Measurements from ENCODE around the gene RALGAPB.

RALGAPB gene

DNA sequence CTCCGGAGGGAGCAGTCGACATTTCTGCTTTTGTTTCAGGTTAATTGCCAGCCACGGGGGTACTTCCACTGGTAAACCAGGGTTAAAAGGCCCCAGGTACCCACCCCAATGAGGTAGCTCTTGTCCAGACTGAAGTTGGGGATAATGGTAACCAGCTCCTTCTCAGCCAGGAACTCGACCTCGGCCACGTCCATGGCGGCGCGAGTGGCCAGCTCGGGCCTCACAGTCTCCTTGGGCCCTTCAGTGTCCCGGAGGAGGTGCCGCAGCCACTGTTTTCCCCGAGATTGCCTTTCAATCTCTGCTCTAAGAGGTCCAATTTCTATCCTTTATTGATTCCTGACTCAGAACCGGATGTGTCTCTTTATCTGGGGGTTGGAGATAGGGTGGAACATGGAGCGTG lies 142.6 kb downstream of the RALGAPB start:
- Histone ChIP-seq H3K36me3 (ENCODE audit: low read length) (no peaks in the 10 kb centered on the region), H3F3A (ENCODE audit: insufficient read depth) (no peaks in the 10 kb centered on the region), H3K9me2 (replicated peaks; ENCODE audit: insufficient read depth, low read length) (no peaks in the 10 kb centered on the region), H3K4me3 (ENCODE audit: insufficient read depth, low read length, poor library complexity, severe bottlenecking) (no peak overlapping the region), H2AFZ (ENCODE audit: low read depth, low read length, severe bottlenecking) (no peak overlapping the region), H3K27me3 (ENCODE audit: low read length) (no peaks in the 10 kb centered on the region), H3K9ac (ENCODE audit: low read length) (no peak overlapping the region), H3K4me2 (ENCODE audit: low read depth, low read length, poor library complexity, severe bottlenecking) (no peak overlapping the region), H4K20me1 (ENCODE audit: low read depth, low read length) (no peaks in the 10 kb centered on the region), H3K9me3 (ENCODE audit: insufficient read depth, low read length) (no peaks in the 10 kb centered on the region), H3K27ac (ENCODE audit: low read depth, low read length) (no peak overlapping the region), H3K79me2 (ENCODE audit: insufficient read depth, low read length) (no peaks in the 10 kb centered on the region)
- TF ChIP-seq EZH2phosphoT487 (conservative IDR thresholded peaks at IDR 0.05; ENCODE audit: low read length), result no peak

DNA sequence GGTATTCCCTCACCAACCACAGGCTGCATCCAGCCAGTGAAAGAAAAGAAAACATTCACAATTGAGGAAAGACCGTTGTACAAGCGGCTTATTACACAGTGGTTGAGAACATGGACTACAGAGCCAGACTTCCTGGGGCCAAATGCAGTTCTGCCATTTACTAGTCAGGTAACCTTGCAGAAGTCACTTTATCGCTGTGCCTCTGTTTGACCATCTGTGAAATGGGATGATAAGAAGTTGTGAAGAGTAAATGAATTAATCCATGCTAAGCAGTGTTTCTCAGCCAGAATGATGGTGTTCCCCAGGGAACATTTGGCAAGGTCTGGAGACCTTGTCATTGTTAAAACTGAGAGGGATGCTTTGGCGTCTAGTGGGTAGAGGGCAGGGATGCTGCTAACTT lies 143.8 kb downstream of the RALGAPB start:
- H3K27ac ChIP-seq (ENCODE audit: low read depth, low read length), result no peak overlapping the region
- H3K36me3 ChIP-seq (ENCODE audit: low read length), result no peaks in the 10 kb centered on the region
- TF ChIP-seq, protein P1, sequence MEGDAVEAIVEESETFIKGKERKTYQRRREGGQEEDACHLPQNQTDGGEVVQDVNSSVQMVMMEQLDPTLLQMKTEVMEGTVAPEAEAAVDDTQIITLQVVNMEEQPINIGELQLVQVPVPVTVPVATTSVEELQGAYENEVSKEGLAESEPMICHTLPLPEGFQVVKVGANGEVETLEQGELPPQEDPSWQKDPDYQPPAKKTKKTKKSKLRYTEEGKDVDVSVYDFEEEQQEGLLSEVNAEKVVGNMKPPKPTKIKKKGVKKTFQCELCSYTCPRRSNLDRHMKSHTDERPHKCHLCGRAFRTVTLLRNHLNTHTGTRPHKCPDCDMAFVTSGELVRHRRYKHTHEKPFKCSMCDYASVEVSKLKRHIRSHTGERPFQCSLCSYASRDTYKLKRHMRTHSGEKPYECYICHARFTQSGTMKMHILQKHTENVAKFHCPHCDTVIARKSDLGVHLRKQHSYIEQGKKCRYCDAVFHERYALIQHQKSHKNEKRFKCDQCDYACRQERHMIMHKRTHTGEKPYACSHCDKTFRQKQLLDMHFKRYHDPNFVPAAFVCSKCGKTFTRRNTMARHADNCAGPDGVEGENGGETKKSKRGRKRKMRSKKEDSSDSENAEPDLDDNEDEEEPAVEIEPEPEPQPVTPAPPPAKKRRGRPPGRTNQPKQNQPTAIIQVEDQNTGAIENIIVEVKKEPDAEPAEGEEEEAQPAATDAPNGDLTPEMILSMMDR (IDR thresholded peaks at IDR 0.05; ENCODE audit: insufficient read depth, low read length, poor library complexity, severe bottlenecking), result no peak
- TF ChIP-seq EZH2phosphoT487 (conservative IDR thresholded peaks at IDR 0.05; ENCODE audit: low read length), result no peak
- H3K9me2 ChIP-seq (replicated peaks; ENCODE audit: insufficient read depth, low read length), result no peaks in the 10 kb centered on the region
- H3K9me3 ChIP-seq (ENCODE audit: insufficient read depth, low read length), result no peaks in the 10 kb centered on the region
- no peak overlapping the region for H3K9ac ChIP-seq (ENCODE audit: low read length)
- no peaks in the 10 kb centered on the region for H4K20me1 ChIP-seq (ENCODE audit: low read depth, low read length)
- H3K27me3 ChIP-seq (ENCODE audit: low read length), result no peaks in the 10 kb centered on the region
- no peak overlapping the region for H3K4me3 ChIP-seq (ENCODE audit: insufficient read depth, low read length, poor library complexity, severe bottlenecking)
- H2AFZ ChIP-seq (ENCODE audit: low read depth, low read length, severe bottlenecking), result no peak overlapping the region
- no peaks in the 10 kb centered on the region for H3K79me2 ChIP-seq (ENCODE audit: insufficient read depth, low read length)
- H3K4me2 ChIP-seq (ENCODE audit: low read depth, low read length, poor library complexity, severe bottlenecking), result no peak overlapping the region
- no peaks in the 10 kb centered on the region for H3F3A ChIP-seq (ENCODE audit: insufficient read depth)

DNA sequence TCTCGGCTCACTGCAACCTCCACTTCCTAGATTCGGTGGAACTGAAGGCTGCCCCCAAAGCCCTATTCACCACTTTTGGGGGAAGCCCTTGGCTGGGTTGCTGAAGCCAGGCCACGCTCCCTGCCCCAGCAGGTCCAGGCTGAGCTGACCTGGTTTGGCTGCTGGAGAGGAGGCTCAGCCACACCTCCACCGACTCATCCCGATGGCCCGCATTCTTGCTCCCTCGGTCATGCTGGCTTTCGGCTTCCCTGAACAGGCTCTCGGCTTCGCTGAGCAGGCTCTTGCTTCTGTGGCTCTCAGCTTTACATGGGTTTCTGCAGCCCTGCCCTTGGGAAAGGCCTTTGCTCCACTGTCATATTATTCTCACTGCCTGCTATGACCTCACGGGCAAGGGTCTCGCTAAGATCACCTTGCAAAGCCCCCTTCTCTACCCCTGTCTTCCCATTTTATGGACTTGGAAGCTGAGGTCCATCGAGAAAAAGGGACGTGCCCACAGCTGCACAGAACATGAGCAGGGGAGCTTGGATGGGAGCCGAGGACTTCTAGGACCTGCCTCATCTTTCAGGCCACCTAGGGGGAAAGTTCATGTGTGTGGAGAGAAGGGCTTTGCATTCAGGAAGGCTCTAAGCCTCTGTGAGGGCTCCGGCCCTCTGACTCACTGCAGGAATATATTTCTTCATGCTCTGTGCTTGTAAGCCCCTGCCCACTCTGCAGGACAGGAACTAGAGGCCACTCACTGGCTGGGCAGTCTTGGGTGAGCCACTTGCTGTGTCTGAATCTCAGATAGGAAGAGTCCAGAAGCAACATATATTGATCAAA lies 144.6 kb downstream of the RALGAPB start:
- no peak overlapping the region for H3K4me3 ChIP-seq (ENCODE audit: insufficient read depth, low read length, poor library complexity, severe bottlenecking)
- H3F3A ChIP-seq (ENCODE audit: insufficient read depth), result no peaks in the 10 kb centered on the region
- H3K4me2 ChIP-seq (ENCODE audit: low read depth, low read length, poor library complexity, severe bottlenecking), result no peak overlapping the region
- H3K36me3 ChIP-seq (ENCODE audit: low read length), result no peaks in the 10 kb centered on the region
- TF ChIP-seq, protein P1 (IDR thresholded peaks at IDR 0.05; ENCODE audit: insufficient read depth, low read length, poor library complexity, severe bottlenecking), result no peak
- TF ChIP-seq EZH2phosphoT487 (conservative IDR thresholded peaks at IDR 0.05; ENCODE audit: low read length), result no peak
- H3K79me2 ChIP-seq (ENCODE audit: insufficient read depth, low read length), result no peaks in the 10 kb centered on the region
- no peak overlapping the region for H3K27ac ChIP-seq (ENCODE audit: low read depth, low read length)
- no peaks in the 10 kb centered on the region for H3K27me3 ChIP-seq (ENCODE audit: low read length)
- H3K9ac ChIP-seq (ENCODE audit: low read length), result no peak overlapping the region
- H3K9me2 ChIP-seq (replicated peaks; ENCODE audit: insufficient read depth, low read length), result no peaks in the 10 kb centered on the region
- no peak overlapping the region for H2AFZ ChIP-seq (ENCODE audit: low read depth, low read length, severe bottlenecking)
- no peaks in the 10 kb centered on the region for H3K9me3 ChIP-seq (ENCODE audit: insufficient read depth, low read length)
- H4K20me1 ChIP-seq (ENCODE audit: low read depth, low read length), result no peaks in the 10 kb centered on the region

DNA sequence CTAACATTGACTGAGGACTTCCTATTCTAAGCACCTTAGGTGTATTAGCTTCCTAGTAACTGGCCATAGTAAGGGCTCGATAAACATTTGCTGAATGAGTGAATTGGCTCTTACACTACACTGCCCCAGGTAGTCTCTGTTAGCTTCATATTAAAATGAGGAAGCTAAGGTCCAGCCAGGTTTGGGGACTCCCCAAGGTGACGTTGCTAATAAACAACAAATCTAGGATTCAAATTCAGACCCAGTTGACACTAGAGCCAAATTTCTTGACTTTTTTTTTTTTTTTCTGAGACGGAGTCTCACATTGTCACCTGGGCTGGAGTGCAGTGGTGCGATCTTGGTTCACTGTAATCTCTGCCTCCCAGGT lies 145.2 kb downstream of the RALGAPB start:
- Histone ChIP-seq H3K79me2 (ENCODE audit: insufficient read depth, low read length) (no peaks in the 10 kb centered on the region), H3F3A (ENCODE audit: insufficient read depth) (no peaks in the 10 kb centered on the region), H3K36me3 (ENCODE audit: low read length) (no peaks in the 10 kb centered on the region), H3K9me3 (ENCODE audit: insufficient read depth, low read length) (no peaks in the 10 kb centered on the region), H4K20me1 (ENCODE audit: low read depth, low read length) (no peaks in the 10 kb centered on the region), H3K4me3 (ENCODE audit: insufficient read depth, low read length, poor library complexity, severe bottlenecking) (no peak overlapping the region), H3K27ac (ENCODE audit: low read depth, low read length) (no peak overlapping the region), H3K4me2 (ENCODE audit: low read depth, low read length, poor library complexity, severe bottlenecking) (no peak overlapping the region), H2AFZ (ENCODE audit: low read depth, low read length, severe bottlenecking) (no peak overlapping the region), H3K9ac (ENCODE audit: low read length) (no peak overlapping the region), H3K27me3 (ENCODE audit: low read length) (no peaks in the 10 kb centered on the region), H3K9me2 (replicated peaks; ENCODE audit: insufficient read depth, low read length) (no peaks in the 10 kb centered on the region)
- TF ChIP-seq EZH2phosphoT487 (conservative IDR thresholded peaks at IDR 0.05; ENCODE audit: low read length), result no peak
- TF ChIP-seq, protein P1 (IDR thresholded peaks at IDR 0.05; ENCODE audit: insufficient read depth, low read length, poor library complexity, severe bottlenecking), result no peak
